GM12878 (cell line): ENCODE results near the gene IMMP2L. TPM values are rescaled to one million over a fixed set of nuclear protein-coding genes. Genes with fewer than 3 reads are reported as not detected.

ENCODE experiments used
- ATAC-seq: fragments of 200-7000 bp; cut with Tn5 transposase; 3 replicates; pipeline ENCODE4 v1.9.1; 2020; ENCODE audit warnings: mild to moderate bottlenecking, moderate library complexity
- BruUV-seq: library from RNA; stranded (reverse); fragments of 400-500 nt; replicated peaks from 2 replicates; lab custom pipeline; 2021; lab: Mats Ljungman, UMichigan
- CTCF ChIA-PET: fragments of 300-600 bp; sonication (Branson Sonifier 250); formaldehyde crosslinking; extraction: SDS; loops from one replicate; lab custom pipeline; 2021; ENCODE audit warnings: inconsistent platforms; lab: Yijun Ruan, JAX
- POLR2A ChIA-PET: fragments of 350-600 bp; formaldehyde crosslinking; extraction: SDS; loops from one replicate; lab custom pipeline; 2021; ENCODE audit warnings: inconsistent platforms; lab: Charles Lee
- RAD21 ChIA-PET: fragments of 300-600 bp; sonication (Branson Sonifier 250); formaldehyde crosslinking; loops from one replicate; lab custom pipeline; 2023; ENCODE audit warnings: antibody characterized with exemption; ENCODE audit not compliant: unreplicated experiment; lab: Charles Lee
- SMC1A ChIA-PET: fragments of 300-600 bp; sonication (Branson Sonifier 250); formaldehyde crosslinking; loops from one replicate; lab custom pipeline; 2023; ENCODE audit not compliant: unreplicated experiment, uncharacterized antibody; lab: Charles Lee
- DNase-seq: peaks from one replicate; pipeline ENCODE4 v3.0.0-alpha.2; 2011; ENCODE audit warnings: low read depth, low spot score
- FAIRE-seq: peaks from 3 replicates; lab custom pipeline; 2011; peaks lifted over from hg19 to GRCh38; lab: Jason Lieb, UNC
- H2AFZ ChIP-seq: 2 replicates; pipeline ENCODE4 v1.6.0; 2011; ENCODE audit warnings: low read depth, low read length, control low read depth; ENCODE audit not compliant: control insufficient read depth
- H3K27ac ChIP-seq: 2 replicates; pipeline ENCODE4 v1.5.1; 2011; ENCODE audit warnings: control low read depth; ENCODE audit not compliant: control insufficient read depth, insufficient read depth
- H3K27me3 ChIP-seq, 2 experiments: replicated peaks in 1 of 2; 2 replicates each; pipeline versions ENCODE4 v1.6.0 to v1.6.1; 2011; ENCODE audit warnings: low read length in 1 of 2; ENCODE audit not compliant: control insufficient read depth in 2 of 2, insufficient read depth in 2 of 2
- H3K36me3 ChIP-seq, 2 experiments: 2 replicates each; pipeline ENCODE4 v1.5.1; 2011; ENCODE audit warnings: low read length in 1 of 2; ENCODE audit not compliant: control insufficient read depth in 2 of 2, insufficient read depth in 2 of 2
- H3K4me1 ChIP-seq: 2 replicates; pipeline ENCODE4 v1.6.1; 2011; ENCODE audit warnings: mild to moderate bottlenecking, low read length, moderate library complexity, mixed read lengths; ENCODE audit not compliant: control insufficient read depth, insufficient read depth
- H3K4me2 ChIP-seq: 2 replicates; pipeline ENCODE4 v1.6.0; 2011; ENCODE audit warnings: control low read depth; ENCODE audit not compliant: control insufficient read depth, insufficient read depth
- H3K4me3 ChIP-seq: fragments of 200-600 bp; sonication (generic); 2 replicates; pipeline ENCODE4 v1.5.1; 2016
- H3K79me2 ChIP-seq: 2 replicates; pipeline ENCODE4 v1.6.0; 2011; ENCODE audit warnings: low read length; ENCODE audit not compliant: control insufficient read depth, insufficient read depth
- H3K9ac ChIP-seq: 2 replicates; pipeline ENCODE4 v1.8.0; 2011; ENCODE audit warnings: low read length, control low read depth, mixed read lengths; ENCODE audit not compliant: control insufficient read depth, insufficient read depth
- H3K9me3 ChIP-seq: replicated peaks from 3 replicates; pipeline ENCODE4 v1.5.1; 2011; ENCODE audit warnings: mild to moderate bottlenecking, low read length; ENCODE audit not compliant: control insufficient read depth, insufficient read depth
- H4K20me1 ChIP-seq: 2 replicates; pipeline ENCODE4 v1.6.0; 2011; ENCODE audit not compliant: control insufficient read depth, insufficient read depth
- MXI1 ChIP-seq: fragments of 150-350 bp; IDR thresholded peaks from 2 replicates; pipeline ENCODE4 v1.6.1; 2011; ENCODE audit warnings: low read depth, mild to moderate bottlenecking, inconsistent platforms, low read length, improper control_type of control experiment
- SKIL ChIP-seq: fragments of 450-650 bp; IDR thresholded peaks from 2 replicates; pipeline ENCODE4 v1.6.1; 2017; ENCODE audit warnings: mild to moderate bottlenecking, low read depth, inconsistent platforms; ENCODE audit not compliant: poor library complexity, severe bottlenecking
- WGBS: methylation state at CpG from one replicate; pipeline ENCODE4 v1.1.6; 2016; ENCODE audit warnings: low lambda C conversion rate; ENCODE audit not compliant: insufficient replicate concordance, insufficient coverage; ENCODE audit errors: missing lambda C conversion rate; 5-methylcytosine and 5-hydroxymethylcytosine counted together
- in situ Hi-C: fragments of 300-500 bp; cut with MboI; formaldehyde crosslinking; loops from 9 replicates; pipeline ENCODE4 v1.14.3; 2018; ENCODE audit warnings: mixed read lengths
- intact Hi-C: fragments of 100-400 bp; cut with micrococcal nuclease; formaldehyde crosslinking; loops from one replicate; pipeline ENCODE4 v1.14.2; 2022; ENCODE audit not compliant: unreplicated experiment
- polyA plus RNA-seq, 11 experiments: library from polyadenylated mRNA; depleted of rRNA in 4 of 11; unstranded in 6 of 11; stranded (reverse) in 5 of 11; fragments of >200 nt; fragmentation: Nextera tagmentation in 4 of 11; fragmentation: Illumina TruSeq in 1 of 11; extraction: Ambion mirVana in 4 of 11; extraction: Trizol in 1 of 11; gene quantifications; 1 replicate in 1 of 11; 2 replicates in 10 of 11; pipeline versions ENCODE4 v1.2.1 to v1.2.3, GENCODE V29; 2011 to 2016; ENCODE audit warnings: inconsistent platforms in 2 of 11, missing spikeins in 2 of 11, low read depth in 1 of 11
- total RNA-seq, 4 experiments: library from RNA; depleted of rRNA in 3 of 4; stranded (reverse); fragments of >200 nt in 3 of 4; fragmentation: Illumina TruSeq in 1 of 4; extraction: Trizol in 1 of 4; gene quantifications; 2 replicates each; pipeline versions ENCODE4 v1.2.1 to v1.2.3, GENCODE V29; 2013 to 2021

IMMP2L gene
- total and polyA plus RNA-seq, 10 of the 15 experiments (the other 5 are each of a cell fraction or from before 2014, with no cell fraction given), result 12.6 to 46.3 (median 19.6) TPM

- no peaks in the 10 kb centered on the region for H3K4me1 ChIP-seq
- H3K9ac ChIP-seq, result no peak overlapping the region
- 87% methylated on average over 3 of the region's 3 CpGs for WGBS
- H3K27ac ChIP-seq, result no peak overlapping the region
- no peaks in the 10 kb centered on the region for H3K27me3 ChIP-seq
- ChIA-PET SMC1A (interaction anchor here (0.8 to 2.5 kb wide), 5 partner anchors 9 to 416 kb away, joined by 3 to 13 read pairs (median 4); no protein-coding TSS in a partner anchor), POLR2A (no interaction called here), CTCF (interaction anchor here (0.8 to 1.3 kb wide), 3 partner anchors 9 to 28 kb away, joined by 3 to 8 read pairs (median 4); no protein-coding TSS in a partner anchor), RAD21 (interaction anchor here (0.8 to 1.0 kb wide), 2 partner anchors 165 to 406 kb away, joined by 3 read pairs; no protein-coding TSS in a partner anchor)
- no peaks in the 10 kb centered on the region for H3K79me2 ChIP-seq
- H3K4me2 ChIP-seq, result no peak overlapping the region
- FAIRE-seq, result no peak
- no TSS peak for BruUV-seq
- intact Hi-C loops, result no loop called here
- no peaks in the 10 kb centered on the region for H3K36me3 ChIP-seq
- H2AFZ ChIP-seq, result no peak overlapping the region
- no peaks in the 10 kb centered on the region; the same call in 2 of the 3 replicates for H3K9me3 ChIP-seq
- no peak overlapping the region for H3K4me3 ChIP-seq
- TF ChIP-seq MXI1 (no peak), SKIL (no peak)
- no peaks in the 10 kb centered on the region for H4K20me1 ChIP-seq
- no peak for DNase-seq
- no peak for ATAC-seq
- in situ Hi-C loops, result loop anchor here (10.0 kb wide), 1 partner anchor 236 kb away; no protein-coding TSS in a partner anchor
Observed at GRCh38 chr7:111499027-111499426, 63.3 kb downstream of the IMMP2L start.
